SK-N-MC (cell line): ENCODE results near the gene MAGEF1.

Source experiments
- DNase-seq: peaks from one replicate; pipeline ENCODE4 v3.0.0-alpha.2; 2011; ENCODE audit warnings: low read depth, low spot score
- H3K27ac ChIP-seq: fragments of 200-600 bp; sonication (generic); 2 replicates; pipeline ENCODE4 v1.5.1; 2016; ENCODE audit warnings: mixed run types
- H3K36me3 ChIP-seq: fragments of 200-600 bp; sonication (generic); 2 replicates; pipeline ENCODE4 v1.6.1; 2017; ENCODE audit warnings: antibody characterized with exemption, low read length, mixed read lengths; ENCODE audit not compliant: insufficient read depth
- H3K4me3 ChIP-seq: fragments of 200-600 bp; sonication (generic); 2 replicates; pipeline ENCODE4 v1.5.1; 2016
- H3K9ac ChIP-seq: fragments of 200-600 bp; sonication (generic); 2 replicates; pipeline ENCODE4 v1.8.0; 2017; ENCODE audit warnings: mixed run types, mixed read lengths; ENCODE audit not compliant: insufficient read length
- H3K9me3 ChIP-seq: fragments of 200-600 bp; sonication (generic); 2 replicates; pipeline ENCODE4 v1.6.1; 2017; ENCODE audit warnings: low read depth, mild to moderate bottlenecking, antibody characterized with exemption, low read length, moderate library complexity, mixed read lengths
- EZH2 ChIP-seq: fragments of 200-600 bp; sonication (generic); IDR thresholded peaks from one replicate; pipeline ENCODE4 v1.6.1; 2017; ENCODE audit warnings: antibody characterized with exemption
- FOXP2 ChIP-seq: optimal IDR thresholded peaks from 2 replicates; pipeline ENCODE3; 2011; ENCODE audit warnings: mild to moderate bottlenecking, moderate library complexity; ENCODE audit not compliant: insufficient read depth; ENCODE audit errors: extremely low read length, control extremely low read depth
- POLR2AphosphoS5 ChIP-seq: IDR thresholded peaks from 2 replicates; pipeline ENCODE4 v1.6.1; 2012; ENCODE audit warnings: mild to moderate bottlenecking, low read depth, low read length, borderline replicate concordance

Gene MAGEF1

GRCh38 chr3:184660931-184661330, 50.9 kb downstream of the MAGEF1 start:
- TF ChIP-seq FOXP2 (no peak), POLR2AphosphoS5 (no peak), EZH2 (no peak)
- Histone ChIP-seq H3K27ac (no peak overlapping the region), H3K4me3 (no peak overlapping the region), H3K9me3 (no peaks in the 10 kb centered on the region), H3K36me3 (no peaks in the 10 kb centered on the region), H3K9ac (no peak overlapping the region)
- no peak for DNase-seq
